COLO829 (cell line): ENCODE data around the gene REC114.
"Not testable (repeated sequence)": the region's sequence is repeated elsewhere in the genome, so short reads cannot be mapped to it uniquely, and the experiment has no call there.

Experiments
- DNase-seq: peaks from one replicate; pipeline ENCODE4 v3.0.0; 2012; ENCODE audit warnings: low spot score

REC114 gene

DNA sequence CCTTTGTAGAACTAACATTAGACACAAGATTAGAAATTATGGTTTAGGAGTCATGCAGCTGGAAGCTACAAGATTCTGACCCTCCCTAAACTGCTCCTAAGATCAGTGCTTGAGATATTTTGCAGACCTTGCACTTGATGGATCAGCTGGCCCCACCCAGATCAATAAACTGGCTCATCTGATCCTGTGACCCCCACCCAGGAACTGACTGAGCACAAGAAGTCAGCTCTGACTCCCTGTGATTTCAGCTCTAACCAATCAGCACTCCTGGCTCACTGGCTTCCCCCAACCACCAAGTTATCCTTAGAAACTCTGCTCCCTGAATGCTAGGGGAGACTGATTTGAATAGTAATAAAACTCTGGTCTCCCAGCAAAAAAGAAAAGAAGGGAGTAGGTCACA is 134.6 kb downstream of the REC114 start:
- not testable (repeated sequence) for DNase-seq

DNA sequence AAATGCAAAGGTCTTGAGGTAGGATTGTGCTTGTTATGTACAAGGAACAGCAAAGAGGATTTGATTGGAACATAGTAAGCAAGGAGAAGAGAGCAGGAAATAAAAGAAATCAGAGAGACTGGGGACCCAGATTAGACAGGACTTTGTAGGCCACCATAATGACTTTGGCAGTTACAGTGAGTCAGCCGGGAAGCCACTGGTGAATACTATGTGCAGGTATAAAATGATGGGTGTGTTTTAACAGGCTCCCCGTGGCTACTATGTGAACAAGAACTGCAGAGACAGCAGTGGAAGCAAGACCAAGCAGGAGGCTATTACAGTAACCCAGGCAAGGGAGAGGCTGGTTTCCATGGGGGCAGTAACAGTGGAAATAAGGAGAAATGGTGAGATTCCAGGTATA is 135.1 kb downstream of the REC114 start:
- no peak for DNase-seq

DNA sequence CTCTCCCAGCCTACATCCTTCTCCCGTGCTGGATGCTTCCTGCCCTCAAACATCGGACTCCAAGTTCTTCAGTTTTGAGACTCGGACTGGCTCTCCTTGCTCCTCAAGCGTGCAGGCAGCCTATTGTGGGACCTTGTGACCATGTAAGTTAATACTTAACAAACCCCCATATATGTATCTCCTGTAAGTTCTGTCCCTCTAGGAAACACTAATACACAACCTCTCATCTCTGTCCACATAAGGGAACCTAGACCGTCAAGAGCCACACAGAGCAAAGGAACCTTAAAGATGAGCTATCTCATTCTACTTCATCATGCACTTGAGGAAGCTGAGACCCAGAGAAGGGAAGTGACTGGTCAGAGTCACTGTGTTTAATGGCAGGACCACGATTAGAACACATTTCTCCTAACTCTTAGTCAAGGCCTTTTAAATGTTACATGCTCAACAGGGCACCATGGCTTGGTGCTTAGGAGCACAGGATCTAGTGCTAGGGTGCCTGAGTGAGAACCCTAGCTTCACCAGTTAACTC is 140.0 kb downstream of the REC114 start:
- no peak for DNase-seq

DNA sequence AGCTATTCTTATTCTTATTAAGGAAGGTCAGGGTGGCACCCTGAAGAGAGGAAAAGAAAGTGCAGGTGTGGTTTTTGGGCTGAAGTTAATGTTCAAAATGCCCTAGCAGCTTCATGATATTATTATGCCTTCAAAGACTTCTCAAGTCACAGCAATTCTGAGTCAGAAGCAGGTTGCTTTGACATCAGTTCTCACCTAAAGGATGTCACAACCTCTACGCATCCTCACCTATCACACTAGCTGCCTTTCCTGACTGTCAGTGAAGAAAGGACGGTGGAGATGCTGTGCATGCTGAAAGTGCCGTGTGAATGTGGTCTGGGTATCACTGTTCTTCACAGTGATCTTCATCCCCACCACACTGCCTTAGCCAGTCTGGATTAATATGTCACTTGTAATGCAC is 140.6 kb downstream of the REC114 start:
- DNase-seq = no peak

DNA sequence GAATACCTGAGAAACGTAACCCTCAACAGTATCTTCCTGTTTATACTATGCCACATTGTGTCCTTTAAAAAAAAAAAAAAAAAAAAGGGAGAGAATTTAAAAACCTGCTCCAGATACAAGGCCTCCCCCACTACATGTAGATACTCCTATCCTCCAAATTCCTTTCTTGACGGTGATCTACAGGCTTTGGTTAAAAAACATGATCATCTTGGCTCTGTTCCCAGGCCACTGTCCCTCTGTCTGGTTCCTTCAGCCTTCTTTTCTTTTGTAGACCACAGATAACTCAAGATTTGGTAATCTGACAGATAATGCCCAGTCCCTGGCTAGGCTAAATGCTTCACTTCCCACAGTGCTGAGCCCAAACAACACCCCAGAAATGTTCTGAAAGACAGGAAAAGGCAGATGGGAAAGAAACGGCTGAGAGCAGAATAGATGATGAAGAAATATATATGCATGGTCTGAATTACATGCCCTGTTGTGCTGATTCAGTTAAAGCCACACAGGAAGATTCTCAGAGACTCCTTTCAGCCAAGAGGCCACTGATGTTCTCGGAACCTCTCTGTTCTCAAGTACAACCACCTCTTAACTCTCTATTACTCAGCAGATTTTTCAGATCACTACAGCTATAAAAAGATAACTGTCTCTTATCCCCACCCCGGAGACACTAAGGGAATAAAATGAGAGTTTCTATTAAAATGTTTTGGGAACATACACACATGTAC is 141.9 kb downstream of the REC114 start:
- no peak for DNase-seq

DNA sequence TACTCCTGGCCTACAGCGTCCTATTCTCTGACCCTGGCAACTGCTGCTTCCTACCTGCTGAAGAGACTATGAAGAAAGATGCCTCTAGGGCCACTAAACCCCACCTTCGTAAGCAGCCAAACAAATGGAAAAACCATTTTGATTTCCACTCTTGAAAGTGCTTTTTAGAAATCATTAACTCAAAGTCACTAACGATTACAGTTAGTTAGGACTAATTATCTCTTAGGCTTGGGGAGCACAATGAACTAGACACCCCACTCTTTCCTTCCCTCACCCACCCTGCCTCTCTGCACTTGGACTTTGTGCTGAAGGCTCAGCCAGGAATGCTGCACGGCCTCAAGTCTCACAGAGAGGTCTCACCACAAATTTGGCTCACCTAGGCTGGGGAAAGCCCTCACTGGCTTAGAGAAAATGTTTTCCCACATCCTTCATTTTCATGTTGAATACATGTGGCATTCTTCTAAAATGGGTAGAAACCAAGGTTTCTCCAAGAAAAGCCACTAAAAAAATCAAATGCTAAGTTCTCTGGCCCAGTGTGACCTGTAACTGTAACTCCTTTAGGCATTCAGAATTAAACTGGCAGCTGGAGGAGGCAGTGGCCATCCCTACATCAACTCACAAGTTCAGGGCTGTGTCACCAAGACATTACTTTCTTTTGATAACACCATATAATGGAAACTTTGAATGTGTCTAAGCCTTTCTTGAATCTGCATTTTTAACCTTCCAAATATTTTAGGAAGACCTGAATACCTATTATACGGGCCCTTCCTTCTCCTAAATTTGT is 143.1 kb downstream of the REC114 start:
- DNase-seq = no peak

DNA sequence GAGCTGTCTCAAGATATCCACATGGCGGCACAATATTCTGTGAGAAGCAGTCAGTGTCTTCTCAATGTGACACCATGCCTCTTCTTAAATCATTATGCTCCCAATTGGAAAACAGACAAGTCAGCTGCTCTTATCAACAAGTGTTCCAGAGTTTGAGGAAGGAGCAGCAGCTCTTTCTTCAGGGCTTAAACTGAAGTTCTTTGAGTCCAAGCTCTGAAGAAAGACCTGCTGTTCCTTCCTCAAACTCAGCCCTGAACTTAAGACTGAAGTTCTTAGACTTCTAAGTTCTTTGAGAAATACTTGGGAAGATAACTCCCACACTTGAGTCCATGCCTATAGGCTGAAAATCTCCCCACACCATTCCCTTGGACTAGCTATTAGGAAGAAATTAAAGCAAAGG is 146.8 kb downstream of the REC114 start:
- DNase-seq = no peak

DNA sequence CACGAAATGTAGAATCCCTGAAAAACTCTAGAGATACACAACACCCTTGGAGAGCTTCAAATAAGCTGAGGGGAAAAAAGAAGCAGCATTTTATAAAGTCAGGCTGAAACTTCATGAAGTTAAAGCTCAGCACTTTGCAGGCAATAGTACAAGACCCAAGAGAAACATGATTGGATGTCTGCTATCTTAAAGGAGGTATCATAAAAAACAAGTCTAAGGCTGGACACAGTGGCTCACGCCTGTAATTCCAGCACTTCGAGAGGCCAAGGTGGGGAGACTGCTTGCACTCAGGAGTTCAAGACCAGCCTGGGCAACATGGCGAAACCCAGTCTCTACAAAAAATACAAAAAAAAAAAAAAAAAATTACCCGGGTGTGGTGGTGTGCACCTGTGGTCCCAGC is 147.3 kb downstream of the REC114 start:
- DNase-seq = no peak

DNA sequence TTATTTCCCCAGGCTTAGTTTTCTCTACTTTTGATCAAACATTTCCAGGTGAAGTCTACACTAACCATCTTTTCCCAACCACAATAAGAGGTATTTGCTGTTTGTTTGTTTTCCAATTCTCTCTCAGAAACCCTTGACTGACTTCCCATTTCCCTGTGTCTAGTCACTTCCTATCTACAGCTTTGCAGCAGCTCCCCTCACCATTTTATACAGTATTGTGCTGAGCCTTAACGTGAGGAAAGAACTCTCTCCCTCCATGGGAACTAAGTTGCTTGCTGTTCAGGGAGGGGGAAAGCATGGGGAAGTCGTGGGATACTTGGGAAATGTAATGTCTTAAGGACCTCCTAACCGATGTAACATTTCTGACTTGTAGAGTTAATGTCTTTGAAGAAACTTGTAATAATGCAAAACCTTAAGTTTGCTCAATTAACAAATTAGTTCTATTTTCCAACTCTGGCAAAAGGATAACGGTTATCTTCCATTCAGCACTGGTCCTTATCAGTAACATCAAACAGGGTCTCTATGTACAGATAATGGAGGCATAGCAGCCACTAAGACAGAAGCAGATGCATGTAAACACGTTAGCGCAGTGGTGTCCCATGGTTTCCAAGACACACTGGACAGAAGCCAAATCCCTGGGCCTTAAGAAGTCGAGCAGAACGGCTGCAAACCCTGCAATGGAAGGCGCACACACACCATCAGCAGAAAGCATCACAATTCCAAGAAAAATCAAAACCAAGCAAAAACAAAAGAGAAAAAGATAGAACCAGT is 150.5 kb downstream of the REC114 start:
- DNase-seq = no peak

DNA sequence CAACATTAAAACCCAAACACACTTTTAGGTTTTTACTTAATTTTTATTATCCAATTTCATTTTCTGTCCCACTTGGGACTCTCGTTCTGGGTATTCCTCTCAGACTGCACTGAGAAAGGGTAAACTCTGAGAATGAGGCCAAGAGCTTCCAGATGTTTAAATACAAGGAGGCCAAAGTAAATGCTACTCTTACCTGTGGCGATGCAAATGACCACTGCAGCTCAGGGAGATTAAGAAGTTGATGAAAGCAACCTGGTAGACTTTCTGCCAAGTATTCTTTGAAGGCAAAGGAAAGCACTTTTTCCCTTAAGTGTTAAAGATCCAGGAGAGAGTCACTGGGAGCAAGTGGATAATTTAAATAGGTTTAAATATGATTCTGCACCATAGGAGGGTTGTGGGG is 151.1 kb downstream of the REC114 start:
- no peak for DNase-seq

DNA sequence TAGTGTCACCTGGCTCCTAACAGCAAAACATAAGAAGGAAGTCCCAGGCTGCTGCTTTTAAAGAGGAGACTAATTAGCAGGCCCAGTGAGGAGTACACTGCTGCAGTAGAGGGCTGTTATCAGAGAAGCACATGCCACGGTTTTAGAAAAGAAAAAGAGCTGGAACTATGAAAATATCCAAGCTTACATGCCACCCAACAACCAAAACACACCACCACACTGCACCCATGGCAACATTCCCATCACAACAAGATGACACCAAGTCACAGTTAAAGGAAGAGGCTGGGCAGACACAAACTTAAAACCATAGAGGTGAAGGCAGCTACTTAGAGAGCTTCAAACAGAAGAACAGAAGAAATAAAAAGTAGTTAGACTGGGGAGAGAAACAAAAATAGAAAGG is 153.2 kb downstream of the REC114 start:
- no peak for DNase-seq

DNA sequence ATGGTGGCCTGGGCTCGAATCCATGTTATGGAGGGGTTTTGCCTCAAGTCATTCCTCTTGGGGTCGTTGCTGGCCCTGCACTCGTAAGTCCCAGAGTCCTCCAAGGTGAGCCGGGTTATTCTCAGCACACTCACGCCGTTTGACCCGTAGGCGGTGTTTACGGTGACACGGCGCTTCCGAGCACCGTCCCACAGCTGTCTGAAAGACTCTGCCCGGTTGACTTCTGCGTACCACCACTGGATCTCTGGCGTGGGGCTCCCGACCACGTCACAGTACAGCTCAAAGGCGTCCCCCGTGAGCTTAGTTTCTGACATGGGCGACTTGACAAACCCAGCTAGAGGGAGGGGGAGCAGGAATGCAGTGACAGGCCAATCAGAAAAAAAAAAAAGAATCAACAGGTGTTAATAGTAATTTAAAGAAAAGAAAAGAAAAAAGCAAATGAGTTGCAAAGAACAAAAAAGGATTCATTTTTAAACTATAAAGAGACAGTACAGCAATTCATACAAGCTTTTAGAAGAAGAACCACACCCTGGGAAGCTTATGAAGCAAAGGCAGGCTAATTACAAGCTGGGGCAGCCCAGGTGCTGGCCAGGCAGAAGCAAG is 154.2 kb downstream of the REC114 start:
- DNase-seq = no peak

DNA sequence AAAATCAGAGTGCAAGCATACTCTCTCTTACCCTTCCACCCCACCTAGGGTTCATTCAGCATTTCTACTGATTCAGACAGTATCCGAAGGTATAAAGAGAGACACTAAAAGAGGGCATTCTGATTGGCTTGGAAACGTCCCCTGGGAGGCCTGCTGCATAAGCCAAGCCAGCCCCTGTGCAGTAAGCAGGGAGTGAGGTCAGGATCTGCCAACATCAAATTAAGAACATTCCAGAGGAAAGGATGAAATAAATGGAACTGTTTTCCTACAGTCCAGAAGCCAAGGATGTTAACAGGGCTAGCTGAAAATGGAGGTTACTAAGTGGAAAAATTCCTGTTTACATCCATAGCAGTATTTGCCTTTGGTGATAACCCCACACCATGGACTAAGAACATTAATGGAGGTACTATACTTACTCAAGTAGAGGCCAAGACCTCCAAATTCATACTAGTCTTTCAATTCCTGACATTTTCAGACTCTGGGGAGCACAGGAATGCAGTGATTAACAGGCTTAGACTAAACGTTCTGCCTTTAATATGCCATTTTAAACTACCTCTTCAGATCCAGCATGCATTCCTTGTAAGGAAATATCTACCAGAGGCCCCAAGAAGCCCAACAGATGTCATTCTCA is 155.7 kb downstream of the REC114 start:
- DNase-seq = no peak

DNA sequence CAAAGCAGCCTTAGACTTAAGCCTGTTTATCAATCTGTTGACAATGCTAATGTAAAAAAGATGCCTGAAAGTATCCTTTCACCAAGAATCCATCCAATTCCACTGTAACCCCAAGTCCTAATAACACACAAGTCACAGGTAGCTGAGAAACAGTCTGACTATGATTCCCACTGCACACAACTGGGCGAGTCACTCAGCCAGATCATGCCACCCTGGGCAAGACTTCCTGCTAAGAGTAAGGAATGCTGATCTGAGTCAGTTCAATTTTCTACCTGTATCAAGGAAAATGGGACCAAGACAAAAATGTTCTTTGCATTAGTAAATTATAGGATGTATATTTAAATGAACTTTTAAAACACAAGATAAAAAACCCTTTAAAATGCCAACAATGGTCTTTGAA is 157.0 kb downstream of the REC114 start:
- DNase-seq = no peak

DNA sequence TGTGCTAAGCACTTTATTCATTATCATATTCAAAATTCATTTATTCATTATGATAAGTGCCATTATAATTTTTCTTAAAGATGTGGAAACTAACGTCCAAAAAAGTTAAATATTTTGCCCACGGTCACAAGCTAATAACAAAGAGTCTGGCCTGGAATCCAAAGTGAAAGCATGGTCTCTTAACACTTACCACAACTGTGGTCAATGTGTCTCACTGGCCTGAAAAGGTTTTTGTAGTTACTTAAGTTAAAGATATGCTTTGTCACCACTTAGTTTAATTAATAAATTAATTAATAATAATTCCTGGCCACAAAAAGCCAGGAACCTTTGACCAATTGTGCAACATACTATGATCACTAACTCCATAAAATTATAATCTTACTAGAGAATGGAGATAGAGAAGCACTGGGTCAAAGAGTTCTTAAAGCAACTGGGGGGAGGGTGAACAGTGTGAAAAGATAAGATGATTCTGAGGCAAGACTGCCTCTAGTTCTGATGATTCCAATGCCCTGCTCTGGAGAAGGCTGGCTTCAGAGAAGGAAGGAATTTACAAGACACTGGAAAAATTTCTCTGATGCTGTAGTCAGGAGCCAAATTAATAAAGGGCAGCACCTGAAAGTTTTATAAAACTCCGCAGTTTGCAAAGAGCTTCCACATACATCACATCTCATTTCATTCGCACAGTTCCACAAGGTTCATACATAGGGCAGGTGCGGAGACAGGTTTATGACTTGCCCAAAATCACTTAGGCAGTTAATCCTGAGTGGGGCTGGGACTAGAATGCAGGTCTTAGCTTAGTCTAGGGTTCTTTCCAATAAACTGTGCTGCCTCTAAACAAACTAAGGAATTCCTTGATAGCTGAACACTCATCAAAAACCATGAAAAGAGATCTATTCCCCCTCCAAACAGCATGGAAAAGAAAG is 157.7 kb downstream of the REC114 start:
- no peak for DNase-seq

DNA sequence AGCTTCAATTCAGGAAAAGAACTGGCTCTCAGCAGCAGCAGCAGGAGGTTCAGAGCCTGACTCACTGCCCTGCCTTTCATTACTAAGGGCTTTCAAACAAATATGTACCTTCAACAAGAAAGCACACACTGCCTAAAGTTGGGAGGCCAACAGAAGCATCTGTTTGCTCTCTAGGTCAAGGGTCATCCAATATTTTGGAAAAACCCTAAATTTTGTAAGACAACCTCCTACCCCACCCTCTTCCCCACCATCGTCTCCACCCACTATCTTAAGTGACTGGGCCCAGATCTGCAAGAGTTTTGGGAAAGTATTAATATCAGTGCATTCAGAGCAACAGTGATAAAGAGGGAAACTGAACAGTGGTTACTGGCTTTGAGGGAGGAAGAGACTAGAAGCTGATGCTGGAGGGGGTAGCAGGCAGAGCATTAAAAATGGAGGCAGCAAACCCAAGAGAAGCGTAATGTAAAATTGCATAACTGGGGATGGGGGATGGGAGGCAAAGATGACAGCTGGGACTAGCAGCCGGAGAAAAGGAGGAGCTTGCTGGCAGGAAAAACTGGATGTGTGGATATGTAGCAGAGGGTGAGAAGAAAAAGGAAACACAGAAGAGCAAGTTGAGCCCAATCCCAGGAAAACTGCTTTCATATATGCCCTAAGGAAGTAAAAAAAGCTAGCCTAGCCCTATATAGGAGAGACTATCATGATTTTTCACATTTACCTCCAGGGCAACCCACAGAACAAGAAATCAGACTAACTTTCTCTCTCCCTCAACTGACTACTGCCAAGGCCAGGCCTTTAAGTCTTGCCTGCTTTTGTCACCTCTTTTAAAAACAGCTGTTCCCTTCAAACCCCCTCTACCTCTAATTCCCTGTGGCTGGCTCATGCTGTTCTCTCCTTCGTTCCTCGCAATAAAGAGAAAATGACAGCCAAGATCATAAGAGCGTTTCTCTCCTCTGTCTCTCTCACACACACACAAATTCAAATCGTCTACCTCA is 158.8 kb downstream of the REC114 start:
- DNase-seq = no peak

DNA sequence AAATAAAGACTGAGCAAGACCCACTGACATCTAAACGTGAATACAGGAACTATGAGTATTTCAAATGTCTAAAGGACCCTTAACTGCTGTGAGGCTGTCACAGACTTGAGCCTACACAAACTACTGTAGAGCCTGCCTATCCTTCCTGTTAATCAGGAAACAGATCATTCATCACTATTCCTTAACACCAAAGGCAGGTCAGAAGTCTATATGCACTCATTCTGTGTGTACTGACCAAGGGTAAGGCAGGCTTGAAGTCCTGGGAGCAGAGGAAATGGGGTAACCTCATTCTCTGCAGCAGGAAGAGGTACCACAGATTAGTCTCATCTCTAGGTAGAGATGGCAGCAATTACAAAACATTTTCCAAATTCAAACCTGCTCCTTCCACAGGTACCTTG is 159.5 kb downstream of the REC114 start:
- DNase-seq = no peak

DNA sequence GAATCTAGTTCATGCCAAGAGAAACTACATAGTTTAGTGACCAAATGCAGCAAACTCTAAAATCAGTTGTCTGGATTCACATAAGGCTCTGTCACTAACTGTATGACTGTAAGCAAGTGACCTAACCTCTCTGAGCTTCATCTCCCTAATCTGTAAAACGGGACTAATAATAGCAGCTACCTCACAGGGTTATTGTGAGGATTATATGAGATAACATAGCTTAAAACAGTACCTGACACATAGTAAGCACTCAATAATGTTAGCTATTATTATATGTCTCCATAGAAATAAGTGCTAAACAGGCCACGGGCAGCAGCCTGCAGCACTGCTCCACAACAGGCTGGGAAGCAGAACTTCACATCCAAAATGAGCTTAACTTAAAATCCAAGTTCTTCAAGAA is 160.0 kb downstream of the REC114 start:
- no peak for DNase-seq

DNA sequence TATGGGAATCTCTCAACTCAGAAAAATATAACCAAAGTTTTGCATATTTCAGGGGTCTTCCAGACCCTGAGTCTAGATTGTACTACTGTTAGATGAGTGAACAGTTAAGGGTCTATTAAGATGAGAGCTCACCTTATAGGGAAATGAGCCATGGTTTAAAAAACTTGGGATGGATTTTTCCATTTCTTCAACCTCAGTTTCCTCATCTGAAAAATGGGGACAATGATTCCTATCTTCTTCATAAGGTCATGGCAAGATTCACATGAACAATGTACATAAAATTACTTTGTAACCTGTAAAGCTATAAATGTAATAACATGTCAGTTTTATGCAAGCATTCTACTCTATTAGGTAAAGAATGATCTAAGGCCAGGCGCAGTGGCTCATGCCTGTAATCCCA is 161.5 kb downstream of the REC114 start:
- DNase-seq = no peak
